Activated CD8-positive, alpha-beta memory T cell treated with anti-CD3 and anti-CD28 coated beads for 4 hours (primary cell): ENCODE measurements around the gene NOP9.
"Not testable (repeated sequence)": the region's sequence is repeated elsewhere in the genome, so short reads cannot be mapped to it uniquely, and the experiment has no call there.

ENCODE experiments used
- DNase-seq, 2 donors: peaks; one replicate each; pipeline ENCODE4 v3.0.0-alpha.2; 2020; ENCODE audit warnings: low read depth in 2 of 2

Gene NOP9

GRCh38 chr14:24353559-24354481 is 54.2 kb downstream of the NOP9 start:
- no peak for DNase-seq

GRCh38 chr14:24354482-24354825 is 54.8 kb downstream of the NOP9 start:
- not testable (repeated sequence) for DNase-seq

- no peak for DNase-seq
These were observed 55.4 kb downstream of the NOP9 start for GRCh38 chr14:24355009-24355408.

GRCh38 chr14:24356208-24356607 is 56.6 kb downstream of the NOP9 start:
- no peak for DNase-seq
